Chondrocyte (in vitro differentiated cells): ENCODE data around the gene SDF4. TPM values are rescaled to one million over a fixed set of nuclear protein-coding genes. Genes with fewer than 3 reads are reported as not detected.

Experiments
- DNase-seq: peaks from one replicate; pipeline ENCODE4 v3.0.0; 2021; ENCODE audit warnings: mixed read lengths, low spot score
- H3K27ac Mint-ChIP-seq: one replicate; pipeline ENCODE4 v1.8.0; 2021; ENCODE audit warnings: mild to moderate bottlenecking, moderate library complexity, mixed read lengths; ENCODE audit not compliant: unreplicated experiment
- H3K27me3 Mint-ChIP-seq: 2 replicates; pipeline ENCODE4 v1.8.0; 2021; ENCODE audit warnings: low read depth, mixed read lengths
- H3K36me3 Mint-ChIP-seq: 2 replicates; pipeline ENCODE4 v1.8.0; 2021; ENCODE audit warnings: low read depth, mixed read lengths
- H3K4me1 Mint-ChIP-seq: 2 replicates; pipeline ENCODE4 v1.8.0; 2021; ENCODE audit warnings: low read depth, mild to moderate bottlenecking, mixed read lengths
- H3K4me3 Mint-ChIP-seq: one replicate; pipeline ENCODE4 v1.8.0; 2021; ENCODE audit warnings: mild to moderate bottlenecking, moderate library complexity, mixed read lengths; ENCODE audit not compliant: unreplicated experiment
- H3K9me3 Mint-ChIP-seq: 2 replicates; pipeline ENCODE4 v1.8.0; 2021; ENCODE audit warnings: low read depth, mixed read lengths
- total RNA-seq: library from RNA; stranded (reverse); gene quantifications from 3 replicates; pipeline ENCODE4 v1.2.1, GENCODE V29; 2021
- TF ChIP-seq, protein P1 (sequence below): fragments of 200-600 bp; sonication (generic); IDR thresholded peaks from 2 replicates; pipeline ENCODE4 v1.5.0; 2021; ENCODE audit warnings: antibody characterized with exemption, mild to moderate bottlenecking, moderate library complexity

SDF4 gene
- total RNA-seq, 1 donor from 2014 or later = 164 TPM

DNA sequence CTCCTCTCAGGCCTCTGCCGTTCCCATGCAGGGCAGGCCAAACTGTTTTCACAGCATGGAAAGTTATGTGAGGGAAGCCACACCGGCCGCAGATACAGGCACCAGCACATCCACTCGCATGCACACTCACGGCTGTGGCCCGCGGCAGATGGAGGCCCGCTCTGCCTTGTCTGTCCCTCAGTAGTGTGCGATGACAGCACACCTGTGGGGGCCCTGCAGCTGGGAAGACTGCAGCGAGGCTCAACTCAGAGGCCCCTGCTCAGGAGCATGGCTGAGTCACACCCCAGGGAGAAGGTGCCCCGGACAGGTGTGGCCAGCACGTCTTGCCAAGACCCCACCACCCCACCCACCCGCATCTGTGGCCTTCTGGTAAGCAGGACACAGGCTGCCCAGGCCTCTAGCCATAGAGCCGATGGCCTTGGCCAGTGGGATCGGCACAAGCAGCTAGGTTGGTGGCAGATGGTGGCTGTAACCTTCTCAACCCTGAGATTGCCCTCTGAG is 43.2 kb upstream of the SDF4 start:
- no peak overlapping the region for H3K27ac Mint-ChIP-seq

DNA sequence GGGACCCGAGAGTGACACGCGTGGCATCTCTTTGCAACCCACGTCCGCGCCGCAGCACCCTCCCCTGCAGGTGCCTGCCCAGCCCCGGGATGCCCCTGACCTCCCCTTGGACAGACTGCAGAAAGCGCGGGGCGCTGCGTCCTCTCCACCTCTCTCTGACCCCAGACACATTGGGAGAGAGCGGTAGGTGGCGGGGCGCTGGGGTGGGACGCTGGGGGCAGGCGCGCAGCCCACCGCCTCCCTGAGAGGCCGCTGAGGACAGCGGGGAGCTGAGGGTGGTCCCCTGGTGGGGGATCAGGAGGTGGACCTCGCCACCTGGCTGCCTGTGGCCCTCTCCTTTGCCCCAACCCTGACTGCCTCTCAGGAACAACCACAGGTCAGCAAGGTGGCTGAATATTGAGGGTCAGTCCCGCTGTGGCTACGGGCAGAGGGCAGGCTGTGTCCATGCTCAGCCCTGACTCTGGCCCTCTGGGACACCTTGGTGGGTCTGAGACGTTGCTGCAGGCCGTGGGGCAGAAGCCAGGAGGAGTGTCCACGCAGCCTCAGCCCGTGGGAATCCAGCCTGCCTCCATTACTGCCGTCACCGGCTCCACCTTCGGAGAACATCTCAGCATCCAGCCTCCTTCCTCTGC is 42.6 kb upstream of the SDF4 start:
- H3K36me3 Mint-ChIP-seq = no peaks in the 10 kb centered on the region
- DNase-seq = no peak
- no peaks in the 10 kb centered on the region for H3K9me3 Mint-ChIP-seq
- H3K27me3 Mint-ChIP-seq = no peaks in the 10 kb centered on the region
- TF ChIP-seq, protein P1, sequence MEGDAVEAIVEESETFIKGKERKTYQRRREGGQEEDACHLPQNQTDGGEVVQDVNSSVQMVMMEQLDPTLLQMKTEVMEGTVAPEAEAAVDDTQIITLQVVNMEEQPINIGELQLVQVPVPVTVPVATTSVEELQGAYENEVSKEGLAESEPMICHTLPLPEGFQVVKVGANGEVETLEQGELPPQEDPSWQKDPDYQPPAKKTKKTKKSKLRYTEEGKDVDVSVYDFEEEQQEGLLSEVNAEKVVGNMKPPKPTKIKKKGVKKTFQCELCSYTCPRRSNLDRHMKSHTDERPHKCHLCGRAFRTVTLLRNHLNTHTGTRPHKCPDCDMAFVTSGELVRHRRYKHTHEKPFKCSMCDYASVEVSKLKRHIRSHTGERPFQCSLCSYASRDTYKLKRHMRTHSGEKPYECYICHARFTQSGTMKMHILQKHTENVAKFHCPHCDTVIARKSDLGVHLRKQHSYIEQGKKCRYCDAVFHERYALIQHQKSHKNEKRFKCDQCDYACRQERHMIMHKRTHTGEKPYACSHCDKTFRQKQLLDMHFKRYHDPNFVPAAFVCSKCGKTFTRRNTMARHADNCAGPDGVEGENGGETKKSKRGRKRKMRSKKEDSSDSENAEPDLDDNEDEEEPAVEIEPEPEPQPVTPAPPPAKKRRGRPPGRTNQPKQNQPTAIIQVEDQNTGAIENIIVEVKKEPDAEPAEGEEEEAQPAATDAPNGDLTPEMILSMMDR = no peak
- no peak overlapping the region for H3K27ac Mint-ChIP-seq
- H3K4me1 Mint-ChIP-seq = peaks cover 41% of the 10 kb centered on the region
- peak overlapping the region; percentile 67 for H3K4me3 Mint-ChIP-seq

More for the DNA sequence above, 43.2 kb upstream of the SDF4 start:
- Mint-ChIP-seq H3K4me3 (peak overlapping the region; percentile 67), H3K9me3 (no peaks in the 10 kb centered on the region), H3K4me1 (peaks cover 38% of the 10 kb centered on the region), H3K36me3 (no peaks in the 10 kb centered on the region), H3K27me3 (no peaks in the 10 kb centered on the region)
- TF ChIP-seq, protein P1 = no peak
- DNase-seq = no peak

DNA sequence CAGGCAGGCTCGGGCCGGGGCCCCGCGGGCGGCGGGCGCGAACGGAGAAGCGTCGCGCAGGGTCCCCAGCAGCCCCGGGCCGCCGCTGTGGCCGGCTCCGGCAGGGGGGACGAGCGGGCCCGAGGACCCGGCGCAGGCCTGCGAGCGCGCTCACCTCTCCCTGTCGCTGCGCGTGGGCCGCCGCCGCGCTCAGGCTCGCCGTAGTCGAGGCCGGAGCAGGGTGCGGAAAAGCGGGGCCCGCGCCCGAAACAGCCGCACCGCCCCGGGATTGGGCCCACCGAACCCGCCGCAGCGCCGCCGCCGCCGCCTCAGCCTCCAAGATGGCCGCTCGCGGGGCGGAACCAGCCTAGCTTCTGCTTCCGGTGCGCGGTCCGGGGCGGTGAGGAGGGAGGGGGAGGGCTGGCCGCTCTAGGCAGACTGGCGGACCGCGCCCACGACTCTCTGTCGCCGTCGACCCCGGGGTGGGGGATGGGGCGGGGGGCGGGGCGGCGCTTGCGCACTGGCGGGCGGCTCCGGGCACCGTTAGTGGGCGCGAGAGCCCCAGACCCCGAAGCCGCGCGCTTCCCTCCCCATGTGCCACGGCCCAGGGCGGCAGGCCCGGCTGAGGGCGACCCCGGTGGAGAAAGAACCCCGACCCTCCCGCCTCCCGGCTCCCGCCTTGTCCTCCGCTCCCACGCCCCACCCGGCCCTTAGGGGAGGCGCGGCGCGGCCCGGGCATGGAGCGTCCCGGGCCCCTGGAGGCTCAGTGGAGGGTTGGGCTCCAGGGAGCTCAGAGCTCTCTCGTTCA is 41.9 kb upstream of the SDF4 start, which contains the start of gene UBE2J2:
Gene UBE2J2, minus strand, starts transcription at position 343 of the 787 bp plus-strand sequence. CDS start 5,862 bp downstream, outside the sequence.
- Mint-ChIP-seq H3K27me3 (no peaks in the 10 kb centered on the region), H3K36me3 (no peaks in the 10 kb centered on the region), H3K4me1 (peaks cover 41% of the 10 kb centered on the region), H3K4me3 (peak within 1 kb of the TSS; percentile 87), H3K27ac (peak within 1 kb of the TSS; percentile 93), H3K9me3 (no peaks in the 10 kb centered on the region)
- DNase-seq = peak; percentile 97
- TF ChIP-seq, protein P1 = peak; percentile 45

DNA sequence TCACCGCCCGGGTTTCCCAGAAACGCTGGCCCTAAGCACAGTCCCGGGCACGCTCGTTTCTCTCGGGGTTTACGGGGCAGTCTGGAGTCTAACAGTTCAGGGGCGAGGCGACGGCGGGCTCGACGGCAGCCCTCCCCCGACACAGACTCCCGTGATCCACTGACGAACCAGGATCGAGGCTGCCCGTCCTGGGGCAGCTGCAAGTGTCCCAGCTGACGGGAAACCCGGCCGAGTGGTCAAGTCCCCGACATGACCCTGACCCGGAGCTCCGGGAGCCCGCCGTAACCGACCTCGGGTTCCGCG is 41.4 kb upstream of the SDF4 start:
- H3K27me3 Mint-ChIP-seq = no peaks in the 10 kb centered on the region
- TF ChIP-seq, protein P1 = no peak
- H3K4me1 Mint-ChIP-seq = peaks cover 41% of the 10 kb centered on the region
- H3K9me3 Mint-ChIP-seq = no peaks in the 10 kb centered on the region
- peak overlapping the region; percentile 87 for H3K4me3 Mint-ChIP-seq
- no peaks in the 10 kb centered on the region for H3K36me3 Mint-ChIP-seq
- H3K27ac Mint-ChIP-seq = peak overlapping the region; percentile 93
- DNase-seq = no peak

DNA sequence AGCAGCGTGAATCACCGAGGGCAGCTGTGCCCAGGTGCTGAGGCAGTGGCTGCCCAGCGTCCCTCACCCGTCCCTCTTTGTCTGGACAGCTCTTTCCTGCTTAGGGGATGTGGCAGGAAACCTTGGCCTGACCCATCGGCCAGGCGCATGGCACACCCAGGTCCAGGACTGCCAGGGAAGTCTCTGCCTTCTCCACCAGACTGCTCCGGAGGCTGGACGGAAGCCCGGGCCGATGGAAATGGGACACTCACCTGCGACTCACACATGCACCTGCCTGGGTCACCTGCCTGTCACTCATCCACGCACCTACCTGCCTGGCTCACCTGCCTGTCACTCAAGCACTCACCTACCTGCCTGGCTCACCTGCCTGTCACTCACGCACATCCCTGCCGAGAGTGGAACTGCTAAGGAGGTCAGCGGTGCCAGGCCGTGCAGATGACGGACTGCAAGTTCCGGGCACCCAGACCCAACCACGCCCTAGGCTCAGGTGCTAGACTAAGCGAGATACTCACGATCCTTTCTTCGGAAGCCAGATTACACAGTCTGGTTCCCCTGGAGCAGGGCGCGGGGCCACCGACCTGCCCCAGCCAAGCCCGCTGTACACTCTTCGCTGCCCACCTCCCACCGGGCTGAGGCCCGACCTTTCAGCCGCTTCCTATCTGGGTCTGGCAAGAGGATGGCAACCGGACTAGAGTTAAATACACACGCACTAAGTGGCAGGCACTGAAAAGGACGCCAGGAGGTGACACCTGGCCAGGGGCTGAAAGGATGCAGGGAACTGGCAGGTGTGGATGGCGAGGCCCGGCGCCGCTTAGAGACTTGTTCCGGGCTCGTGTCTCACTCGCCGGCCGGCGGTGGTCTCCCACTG is 40.8 kb upstream of the SDF4 start:
- DNase-seq = no peak
- Mint-ChIP-seq H3K4me1 (peaks cover 41% of the 10 kb centered on the region), H3K4me3 (peak overlapping the region; percentile 87), H3K27me3 (no peaks in the 10 kb centered on the region), H3K36me3 (no peaks in the 10 kb centered on the region), H3K27ac (peak overlapping the region; percentile 93), H3K9me3 (no peaks in the 10 kb centered on the region)
- TF ChIP-seq, protein P1 = peak; percentile 10
